ENCODE measurements around the gene RALGAPA2.

The RALGAPA2 gene

DNA sequence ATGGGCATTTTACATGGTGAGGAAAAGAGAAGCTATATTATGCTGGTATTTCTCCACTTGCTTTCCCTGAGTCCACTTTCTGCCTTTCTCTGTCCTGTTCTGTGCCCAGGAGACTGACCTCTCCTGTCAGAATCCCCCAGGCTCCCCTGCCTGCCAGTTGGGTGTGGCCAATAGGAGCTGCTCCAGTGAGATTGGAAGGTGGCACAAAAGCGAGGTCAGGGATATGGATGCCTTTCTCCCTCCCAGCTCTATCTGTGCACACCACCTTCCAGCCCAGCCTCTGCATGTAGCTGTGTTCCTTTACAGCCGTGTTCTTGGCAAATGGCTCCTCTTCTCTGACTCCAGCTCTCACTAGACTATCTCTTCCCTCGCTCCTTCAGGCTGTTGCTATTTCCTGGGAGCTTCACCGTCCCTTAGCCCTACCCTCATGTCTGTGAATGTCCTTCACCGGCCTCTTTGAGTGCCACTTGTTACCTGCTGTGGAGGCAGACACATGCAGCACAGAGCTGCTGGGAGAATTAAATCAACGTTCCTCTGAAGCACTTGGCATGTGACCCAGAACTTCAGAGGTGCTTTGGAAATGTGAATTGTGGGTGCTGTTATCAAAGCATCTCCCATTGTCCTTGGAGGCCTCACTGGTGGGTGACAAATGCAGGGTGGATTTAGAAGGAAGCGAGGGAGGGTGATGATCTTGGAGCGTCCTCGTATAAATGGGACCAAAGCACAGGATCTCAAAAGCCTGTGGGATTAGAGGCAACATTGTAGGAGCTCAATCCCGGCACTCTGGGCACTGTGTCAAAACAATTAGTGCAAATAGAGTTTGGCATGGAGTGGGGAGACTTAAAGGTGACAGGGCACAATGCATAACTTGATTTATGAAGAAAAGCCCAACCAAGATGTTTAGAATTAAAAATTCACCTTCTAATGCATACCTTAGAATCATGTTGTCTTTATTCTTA is 28.9 kb upstream of the RALGAPA2 start:
- Histone ChIP-seq H3K27ac (ENCODE audit: low read length) (no peak overlapping the region), H3K27me3 (ENCODE audit: insufficient read depth, low read length) (no peaks in the 10 kb centered on the region), H3K4me1 (ENCODE audit: insufficient read depth, low read length) (peaks cover 19% of the 10 kb centered on the region; the same call in 1 of the 2 replicates), H3K9me3 (ENCODE audit: insufficient read depth, low read depth, low read length) (no peaks in the 10 kb centered on the region; the same call in 1 of the 2 replicates), H3K4me3 (ENCODE audit: low read length) (no peak overlapping the region), H3K36me3 (ENCODE audit: insufficient read depth, low read depth, low read length) (no peaks in the 10 kb centered on the region), H3K9ac (ENCODE audit: low read depth, low read length) (no peak overlapping the region)

DNA sequence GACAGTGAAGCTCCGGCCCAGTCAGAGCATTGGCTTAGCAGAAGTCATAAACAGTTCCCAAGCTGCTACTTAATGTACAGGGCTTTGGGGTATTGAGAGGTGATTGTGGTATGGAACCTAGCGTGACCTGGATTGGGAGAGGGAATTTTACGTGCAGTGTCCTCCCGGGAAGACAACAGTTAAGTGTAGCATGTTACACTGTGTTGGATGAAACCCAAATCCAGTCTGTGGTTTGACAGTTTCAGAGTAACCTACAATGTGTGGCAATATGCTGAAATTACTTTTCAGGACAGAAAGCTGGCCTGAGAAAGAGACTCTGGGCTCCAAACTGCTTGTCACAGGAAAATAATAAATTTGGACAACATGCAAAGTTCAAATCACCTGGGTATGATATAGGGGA is 28.1 kb upstream of the RALGAPA2 start:
- Histone ChIP-seq H3K27me3 (ENCODE audit: insufficient read depth, low read length) (no peaks in the 10 kb centered on the region), H3K27ac (ENCODE audit: low read length) (no peak overlapping the region), H3K4me1 (ENCODE audit: insufficient read depth, low read length) (peaks cover 19% of the 10 kb centered on the region; the same call in 1 of the 2 replicates), H3K36me3 (ENCODE audit: insufficient read depth, low read depth, low read length) (no peaks in the 10 kb centered on the region), H3K9me3 (ENCODE audit: insufficient read depth, low read depth, low read length) (no peaks in the 10 kb centered on the region; the same call in 1 of the 2 replicates), H3K4me3 (ENCODE audit: low read length) (no peak overlapping the region), H3K9ac (ENCODE audit: low read depth, low read length) (no peak overlapping the region)

DNA sequence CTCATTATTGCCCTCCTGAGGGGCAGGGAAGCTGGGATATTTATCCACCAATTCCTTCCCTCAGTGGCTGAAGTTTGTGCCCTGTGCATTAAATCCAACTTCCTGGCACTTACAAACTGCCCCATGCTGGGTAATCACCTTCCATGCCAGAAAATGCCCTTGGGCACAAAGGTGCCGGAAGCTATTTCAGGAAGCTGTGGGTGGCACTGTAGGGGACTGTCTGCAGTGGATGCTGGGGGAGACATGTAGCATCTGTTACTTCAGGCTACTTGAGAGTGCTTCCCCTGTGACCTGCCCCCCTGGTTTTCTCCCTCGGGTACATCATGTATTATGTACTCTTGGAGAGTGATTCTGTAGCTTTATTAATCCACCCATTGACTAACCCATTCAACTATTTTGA is 24.7 kb upstream of the RALGAPA2 start:
- H3K9me3 ChIP-seq (ENCODE audit: insufficient read depth, low read depth, low read length), result no peaks in the 10 kb centered on the region
- H3K4me1 ChIP-seq (ENCODE audit: insufficient read depth, low read length), result peaks cover 3% of the 10 kb centered on the region; the same call in 1 of the 2 replicates
- H3K9ac ChIP-seq (ENCODE audit: low read depth, low read length), result no peak overlapping the region
- H3K27me3 ChIP-seq (ENCODE audit: insufficient read depth, low read length), result no peaks in the 10 kb centered on the region
- H3K36me3 ChIP-seq (ENCODE audit: insufficient read depth, low read depth, low read length), result no peaks in the 10 kb centered on the region
- no peak overlapping the region for H3K4me3 ChIP-seq (ENCODE audit: low read length)
- no peak overlapping the region for H3K27ac ChIP-seq (ENCODE audit: low read length)

DNA sequence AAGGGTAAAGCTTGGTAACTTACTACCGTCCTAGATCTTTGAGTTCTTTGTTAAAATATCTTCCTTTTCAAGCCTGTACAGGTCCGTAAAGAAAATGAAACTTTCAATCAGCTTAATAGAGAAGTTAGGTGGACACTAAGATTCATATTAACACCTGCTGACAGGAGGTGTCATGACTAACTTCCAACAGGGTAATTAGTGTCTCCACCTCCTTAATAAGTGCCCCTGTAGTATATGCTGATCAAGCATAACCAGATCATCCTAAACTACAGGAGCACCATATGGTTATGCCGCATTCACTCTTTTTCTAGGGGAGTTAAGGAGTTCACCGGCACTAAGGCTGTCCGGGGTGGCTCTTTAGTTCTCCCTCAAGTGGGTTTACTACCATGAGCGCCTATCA is 23.9 kb upstream of the RALGAPA2 start:
- H3K4me1 ChIP-seq (ENCODE audit: insufficient read depth, low read length), result peaks cover 3% of the 10 kb centered on the region; the same call in 1 of the 2 replicates
- no peak overlapping the region for H3K4me3 ChIP-seq (ENCODE audit: low read length)
- no peak overlapping the region for H3K27ac ChIP-seq (ENCODE audit: low read length)
- H3K36me3 ChIP-seq (ENCODE audit: insufficient read depth, low read depth, low read length), result no peaks in the 10 kb centered on the region
- no peaks in the 10 kb centered on the region for H3K9me3 ChIP-seq (ENCODE audit: insufficient read depth, low read depth, low read length)
- no peak overlapping the region for H3K9ac ChIP-seq (ENCODE audit: low read depth, low read length)
- H3K27me3 ChIP-seq (ENCODE audit: insufficient read depth, low read length), result no peaks in the 10 kb centered on the region

DNA sequence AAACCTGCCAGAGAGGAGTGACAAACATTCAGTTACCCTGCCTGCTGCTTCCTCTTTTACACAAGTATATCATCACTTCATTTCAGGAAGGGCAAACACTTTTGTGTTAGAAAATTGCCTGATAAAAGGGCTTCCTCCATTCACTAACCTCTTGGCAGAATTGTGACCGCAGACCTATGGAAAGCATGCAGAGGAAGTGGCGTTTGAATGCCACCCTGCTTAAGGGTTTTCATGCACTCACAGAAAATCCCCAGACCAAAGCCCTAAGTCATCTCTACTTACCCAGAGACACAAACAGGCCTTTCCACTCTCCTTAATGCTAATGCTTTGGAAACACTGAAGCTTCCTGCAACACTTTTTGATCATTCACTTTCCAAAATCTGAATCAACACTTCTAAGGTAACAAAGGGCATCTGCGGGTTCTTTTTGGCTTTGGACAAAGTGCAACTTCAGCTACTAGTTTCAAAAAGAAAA is 22.1 kb upstream of the RALGAPA2 start:
- H3K9me3 ChIP-seq (ENCODE audit: insufficient read depth, low read depth, low read length), result no peaks in the 10 kb centered on the region
- no peak overlapping the region for H3K9ac ChIP-seq (ENCODE audit: low read depth, low read length)
- no peak overlapping the region for H3K27ac ChIP-seq (ENCODE audit: low read length)
- no peaks in the 10 kb centered on the region for H3K36me3 ChIP-seq (ENCODE audit: insufficient read depth, low read depth, low read length)
- no peak overlapping the region for H3K4me3 ChIP-seq (ENCODE audit: low read length)
- peaks cover 3% of the 10 kb centered on the region; the same call in 1 of the 2 replicates for H3K4me1 ChIP-seq (ENCODE audit: insufficient read depth, low read length)
- no peaks in the 10 kb centered on the region for H3K27me3 ChIP-seq (ENCODE audit: insufficient read depth, low read length)

DNA sequence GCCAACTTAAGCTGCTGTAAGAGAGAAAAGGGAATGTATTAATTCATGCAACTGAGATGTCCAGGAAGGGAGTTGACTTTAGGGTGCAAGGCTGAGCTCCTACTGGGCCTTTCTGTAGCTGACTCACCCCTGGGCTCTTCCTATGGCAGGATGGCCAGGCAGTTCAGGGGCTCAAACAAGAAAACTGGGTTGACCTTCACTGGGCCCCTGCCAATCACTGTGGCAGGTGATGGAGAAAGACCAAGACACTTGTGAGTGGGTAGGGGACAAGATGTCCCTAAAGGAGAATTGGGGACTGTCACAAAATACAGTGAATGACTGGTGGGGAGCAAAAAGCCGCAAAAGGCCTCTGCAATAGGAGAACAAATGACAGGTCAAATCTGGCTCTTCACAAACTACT is 21.5 kb upstream of the RALGAPA2 start:
- Histone ChIP-seq H3K9me3 (ENCODE audit: insufficient read depth, low read depth, low read length) (no peaks in the 10 kb centered on the region), H3K27me3 (ENCODE audit: insufficient read depth, low read length) (no peaks in the 10 kb centered on the region), H3K4me3 (ENCODE audit: low read length) (no peak overlapping the region), H3K27ac (ENCODE audit: low read length) (no peak overlapping the region), H3K4me1 (ENCODE audit: insufficient read depth, low read length) (peaks cover 3% of the 10 kb centered on the region; the same call in 1 of the 2 replicates), H3K9ac (ENCODE audit: low read depth, low read length) (no peak overlapping the region), H3K36me3 (ENCODE audit: insufficient read depth, low read depth, low read length) (no peaks in the 10 kb centered on the region)

DNA sequence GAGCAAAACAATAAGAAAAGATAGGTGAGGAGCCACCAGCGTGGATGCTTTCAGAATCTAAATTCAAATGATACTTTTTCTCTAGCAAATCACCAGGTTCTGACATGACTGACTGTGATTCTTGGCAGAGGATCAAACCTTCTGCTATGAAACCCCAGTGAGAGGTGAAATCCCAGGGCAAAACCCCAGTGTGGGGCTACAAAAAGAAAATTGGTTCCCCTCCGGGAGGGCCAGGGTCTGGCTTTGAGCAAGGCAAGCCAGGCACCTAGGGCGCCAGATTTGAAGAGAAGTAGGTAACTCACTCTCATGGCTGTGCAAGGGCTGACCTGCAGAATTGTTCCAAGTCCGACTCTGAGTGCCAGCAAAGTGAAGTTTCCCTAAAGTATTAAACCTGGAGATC is 20.2 kb upstream of the RALGAPA2 start:
- Histone ChIP-seq H3K27me3 (ENCODE audit: insufficient read depth, low read length) (no peaks in the 10 kb centered on the region), H3K9me3 (ENCODE audit: insufficient read depth, low read depth, low read length) (no peaks in the 10 kb centered on the region), H3K36me3 (ENCODE audit: insufficient read depth, low read depth, low read length) (no peaks in the 10 kb centered on the region), H3K27ac (ENCODE audit: low read length) (no peak overlapping the region), H3K4me3 (ENCODE audit: low read length) (no peak overlapping the region), H3K4me1 (ENCODE audit: insufficient read depth, low read length) (peaks cover 3% of the 10 kb centered on the region; the same call in 1 of the 2 replicates), H3K9ac (ENCODE audit: low read depth, low read length) (no peak overlapping the region)

DNA sequence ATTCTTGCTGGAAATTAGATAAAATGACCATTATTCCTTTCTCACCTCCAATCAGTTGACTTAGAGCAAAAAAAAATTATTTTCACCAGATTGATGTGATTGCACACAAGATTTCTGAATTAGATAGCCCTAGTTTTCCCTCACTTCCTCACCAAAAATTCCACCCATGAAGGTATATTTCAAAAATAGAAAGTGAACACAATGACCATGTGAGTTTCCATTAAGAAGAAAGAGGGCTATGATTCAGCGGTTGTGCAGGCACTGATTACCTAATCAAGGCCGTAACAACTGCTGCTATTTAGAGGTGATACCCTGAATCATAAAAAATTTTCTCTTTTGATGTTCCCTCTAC is 19.5 kb upstream of the RALGAPA2 start:
- no peaks in the 10 kb centered on the region for H3K36me3 ChIP-seq (ENCODE audit: insufficient read depth, low read depth, low read length)
- no peak overlapping the region for H3K4me3 ChIP-seq (ENCODE audit: low read length)
- H3K9ac ChIP-seq (ENCODE audit: low read depth, low read length), result no peak overlapping the region
- H3K4me1 ChIP-seq (ENCODE audit: insufficient read depth, low read length), result peaks cover 3% of the 10 kb centered on the region; the same call in 1 of the 2 replicates
- no peak overlapping the region for H3K27ac ChIP-seq (ENCODE audit: low read length)
- no peaks in the 10 kb centered on the region for H3K9me3 ChIP-seq (ENCODE audit: insufficient read depth, low read depth, low read length)
- no peaks in the 10 kb centered on the region for H3K27me3 ChIP-seq (ENCODE audit: insufficient read depth, low read length)

DNA sequence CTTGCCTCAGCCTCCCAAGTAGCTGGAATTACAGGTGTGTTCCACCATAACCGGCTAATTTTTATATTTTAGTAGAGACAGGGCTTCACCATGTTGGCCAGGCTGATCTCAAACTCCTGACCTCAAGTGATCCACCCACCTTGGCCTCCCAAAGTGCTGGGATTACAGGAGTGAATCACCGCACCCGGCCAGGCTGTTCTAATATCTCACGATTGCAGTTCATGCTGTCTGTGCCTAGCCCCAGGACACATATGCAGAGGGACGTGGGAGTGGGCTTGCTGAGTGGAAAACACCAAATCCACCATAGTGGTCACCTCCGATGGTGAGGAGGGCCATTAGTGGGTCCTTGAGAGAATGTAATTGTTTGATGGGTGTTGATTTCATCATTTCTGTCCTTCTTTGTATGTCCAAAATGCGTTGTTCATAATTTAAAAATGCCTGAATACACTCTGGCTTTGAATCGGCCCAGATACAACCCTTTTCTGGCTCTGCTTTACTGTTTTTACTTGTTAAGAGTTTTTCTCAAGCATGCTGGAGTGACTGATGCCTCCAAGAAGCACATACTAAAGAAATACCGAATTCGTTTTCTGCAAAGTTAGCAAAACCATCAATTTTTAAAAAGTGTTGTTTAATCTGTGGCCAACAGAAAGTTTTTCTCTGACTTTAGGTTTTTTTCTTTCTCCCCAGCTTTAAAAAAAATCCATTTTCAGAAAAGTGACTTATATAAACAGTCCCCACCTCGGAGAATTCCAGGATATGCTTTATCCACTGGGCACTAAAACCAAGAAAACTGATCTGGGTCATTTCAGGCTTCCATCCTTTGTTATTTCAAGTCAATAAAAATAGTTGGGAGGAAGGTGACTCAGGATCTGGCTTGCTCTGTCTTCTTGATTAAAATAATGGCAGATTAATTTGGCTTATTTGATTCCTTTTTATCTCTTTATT is 18.8 kb upstream of the RALGAPA2 start:
- Histone ChIP-seq H3K9ac (ENCODE audit: low read depth, low read length) (no peak overlapping the region), H3K36me3 (ENCODE audit: insufficient read depth, low read depth, low read length) (no peaks in the 10 kb centered on the region), H3K4me3 (ENCODE audit: low read length) (no peak overlapping the region), H3K27ac (ENCODE audit: low read length) (no peak overlapping the region), H3K27me3 (ENCODE audit: insufficient read depth, low read length) (no peaks in the 10 kb centered on the region), H3K4me1 (ENCODE audit: insufficient read depth, low read length) (peaks cover 3% of the 10 kb centered on the region; the same call in 1 of the 2 replicates), H3K9me3 (ENCODE audit: insufficient read depth, low read depth, low read length) (no peaks in the 10 kb centered on the region)

DNA sequence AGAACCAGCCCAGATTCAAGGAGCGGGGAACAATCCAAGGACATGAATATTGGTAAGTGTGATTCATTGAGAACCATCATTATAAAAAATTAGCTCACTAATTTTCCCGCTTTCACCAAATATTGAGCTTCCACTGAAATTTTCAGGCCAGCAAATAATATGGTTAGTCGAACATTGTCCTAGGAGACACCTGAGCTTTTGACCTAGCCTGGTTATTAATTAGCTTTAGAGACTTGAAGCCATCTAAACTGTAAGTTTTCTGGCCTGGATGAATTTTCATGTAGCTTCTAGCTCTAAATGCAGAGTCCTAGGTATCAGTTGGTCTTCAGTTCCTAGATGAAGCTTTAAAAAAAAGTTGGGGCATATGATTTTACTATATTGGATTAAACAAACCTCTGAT is 17.1 kb upstream of the RALGAPA2 start:
- no peak overlapping the region for H3K9ac ChIP-seq (ENCODE audit: low read depth, low read length)
- H3K27me3 ChIP-seq (ENCODE audit: insufficient read depth, low read length), result no peaks in the 10 kb centered on the region
- no peak overlapping the region for H3K27ac ChIP-seq (ENCODE audit: low read length)
- H3K9me3 ChIP-seq (ENCODE audit: insufficient read depth, low read depth, low read length), result no peaks in the 10 kb centered on the region
- H3K36me3 ChIP-seq (ENCODE audit: insufficient read depth, low read depth, low read length), result no peaks in the 10 kb centered on the region
- no peak overlapping the region for H3K4me3 ChIP-seq (ENCODE audit: low read length)
- no peaks in the 10 kb centered on the region; the same call in 1 of the 2 replicates for H3K4me1 ChIP-seq (ENCODE audit: insufficient read depth, low read length)

DNA sequence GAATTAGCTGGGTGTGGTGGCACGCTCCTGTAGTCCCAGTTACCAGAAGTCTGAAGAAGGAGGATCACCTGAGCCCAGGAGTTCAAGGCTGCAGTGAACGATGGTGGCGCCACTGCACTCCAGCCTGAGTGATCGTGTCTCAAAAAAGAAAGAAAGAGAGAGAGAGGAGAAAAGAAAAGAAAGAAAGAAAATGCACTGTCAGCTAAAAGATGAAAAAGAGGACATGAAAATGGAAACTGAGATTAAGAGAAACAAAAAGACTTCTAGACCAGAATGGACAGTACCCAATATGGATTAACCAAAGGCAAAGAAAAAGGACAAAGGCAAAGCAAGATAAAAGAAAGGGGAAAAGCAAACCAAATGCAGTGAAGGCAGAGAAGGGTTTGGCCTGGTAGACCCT is 9.0 kb upstream of the RALGAPA2 start:
- Histone ChIP-seq H3K27me3 (ENCODE audit: insufficient read depth, low read length) (no peaks in the 10 kb centered on the region), H3K36me3 (ENCODE audit: insufficient read depth, low read depth, low read length) (no peaks in the 10 kb centered on the region), H3K4me3 (ENCODE audit: low read length) (no peak overlapping the region), H3K9me3 (ENCODE audit: insufficient read depth, low read depth, low read length) (no peaks in the 10 kb centered on the region), H3K4me1 (ENCODE audit: insufficient read depth, low read length) (no peaks in the 10 kb centered on the region; the same call in 1 of the 2 replicates), H3K9ac (ENCODE audit: low read depth, low read length) (no peak overlapping the region), H3K27ac (ENCODE audit: low read length) (no peak overlapping the region)
